Measurements from ENCODE around the gene LCN15. TPM values are rescaled to one million over a fixed set of nuclear protein-coding genes. Genes with fewer than 3 reads are reported as not detected.

The LCN15 gene
- total and polyA plus RNA-seq, 2 of the 13 experiments (the other 11 are each of a cell fraction or from before 2014, with no cell fraction given): 1.3 to 53.7 TPM

- peaks cover 25% of the 10 kb centered on the region for H3K4me1 ChIP-seq (ENCODE audit: insufficient read depth, low read length)
- WGBS (ENCODE audit: low lambda C conversion rate): 28% methylated on average over 5 of the region's 37 CpGs
- no peaks in the 10 kb centered on the region for H3K9me3 ChIP-seq (ENCODE audit: low read length)
- H3K4me2 ChIP-seq (ENCODE audit: low read depth, low read length): peak overlapping the region; percentile 58
- ATAC-seq: no peak; the same call in 2 of the 3 replicates
- H3K79me2 ChIP-seq (ENCODE audit: insufficient read depth, low read length): no peaks in the 10 kb centered on the region
- no peak for DNase-seq (ENCODE audit: low spot score)
- ChIA-PET CTCF (ENCODE audit: low intra/inter-chr PET ratio, low total read pairs) (no interaction called here), POLR2A (interaction anchor here (5.2 kb wide), 1 partner anchor 13 kb away, joined by 27 read pairs; no protein-coding TSS in a partner anchor)
- no peaks in the 10 kb centered on the region for H3K36me3 ChIP-seq (replicated peaks in 1 of 2; ENCODE audit: control insufficient read depth in 1 of 2, insufficient read depth in 2 of 2, low read length in 2 of 2)
- intact Hi-C loops (cut with micrococcal nuclease; ENCODE audit: unreplicated experiment): no loop called here
- H4K20me1 ChIP-seq (ENCODE audit: insufficient read depth, low read length): no peaks in the 10 kb centered on the region
- no peak overlapping the region for H3K27ac ChIP-seq (ENCODE audit: extremely low read length, insufficient read depth, low read length)
- H2AFZ ChIP-seq (ENCODE audit: low read length): no peak overlapping the region
- BruUV-seq (replicated peaks): no TSS peak
- in situ Hi-C loops (cut with HindIII; ENCODE audit: extremely low pct_ligation_motif_present, low pct_unique_long_range_greater_than_20kb): no loop called here
- H3K4me3 ChIP-seq (replicated peaks in 1 of 3; ENCODE audit: insufficient read depth in 1 of 3, low read depth in 2 of 3, low read length in 3 of 3): peak overlapping the region in 1 of 3 experiments; percentile 53; a peak in 1 of 6 replicates
- 0 out of 2 replicates have a peak overlapping the region, but pooled peaks have one; percentile 1 for H3K9ac ChIP-seq (ENCODE audit: insufficient read depth, low read depth, low read length)
- H3K27me3 ChIP-seq (ENCODE audit: control insufficient read depth in 1 of 2, insufficient read depth in 2 of 2, low read length in 2 of 2): peaks cover 19 to 77% of the 10 kb centered on the region in 2 experiments
- no peak for FAIRE-seq
- peak; percentile 93 for TF ChIP-seq MLXIP (CRISPR knock-in tag; IDR thresholded peaks at IDR 0.05; ENCODE audit: borderline replicate concordance)
- no peak for TF ChIP-seq NR3C1 (CRISPR knock-in tag; IDR thresholded peaks at IDR 0.05)
- TF ChIP-seq FOXK1 (CRISPR knock-in tag; IDR thresholded peaks at IDR 0.05; ENCODE audit: borderline replicate concordance, low read depth): no peak
- TF ChIP-seq ZNF710 (CRISPR knock-in tag; IDR thresholded peaks at IDR 0.05; ENCODE audit: borderline replicate concordance): no peak
- TF ChIP-seq ZHX1 (CRISPR knock-in tag; IDR thresholded peaks at IDR 0.05; ENCODE audit: low read depth): no peak
- TF ChIP-seq ZNF441 (CRISPR knock-in tag; IDR thresholded peaks at IDR 0.05; ENCODE audit: borderline replicate concordance): peak; percentile 64; the same call in 1 of the 2 replicates
- no peak for TF ChIP-seq ZSCAN20 (CRISPR knock-in tag; IDR thresholded peaks at IDR 0.05; ENCODE audit: borderline replicate concordance)
- no peak for TF ChIP-seq SRSF1 (optimal IDR thresholded peaks at IDR 0.05; ENCODE audit: low read depth, low read length)
- TF ChIP-seq SRSF4 (IDR thresholded peaks at IDR 0.05; ENCODE audit: low read depth, low read length, poor library complexity, severe bottlenecking): no peak
- no peak for TF ChIP-seq ZBTB3 (CRISPR knock-in tag; IDR thresholded peaks at IDR 0.05; ENCODE audit: borderline replicate concordance, low read depth)
- no peak for TF ChIP-seq SIN3B (IDR thresholded peaks at IDR 0.05; ENCODE audit: low read length)
Observed at GRCh38 chr9:136740971-136741882, 23.1 kb downstream of the LCN15 start.
